Stimulated activated CD8-positive, alpha-beta memory T cell treated with anti-CD3 and anti-CD28 coated beads, Interleukin-15, amount 100 ng/mL, for 24 hours (primary cell): ENCODE results near the gene NET1.
A peak's percentile ranks its signal among the peaks of the same experiment; 100 is the strongest.
"Not testable (repeated sequence)": the region's sequence is repeated elsewhere in the genome, so short reads cannot be mapped to it uniquely, and the experiment has no call there.

ENCODE experiments used
- DNase-seq: peaks from one replicate; pipeline ENCODE4 v3.0.0-alpha.2; 2020; ENCODE audit warnings: low read depth

Gene NET1, protein sequence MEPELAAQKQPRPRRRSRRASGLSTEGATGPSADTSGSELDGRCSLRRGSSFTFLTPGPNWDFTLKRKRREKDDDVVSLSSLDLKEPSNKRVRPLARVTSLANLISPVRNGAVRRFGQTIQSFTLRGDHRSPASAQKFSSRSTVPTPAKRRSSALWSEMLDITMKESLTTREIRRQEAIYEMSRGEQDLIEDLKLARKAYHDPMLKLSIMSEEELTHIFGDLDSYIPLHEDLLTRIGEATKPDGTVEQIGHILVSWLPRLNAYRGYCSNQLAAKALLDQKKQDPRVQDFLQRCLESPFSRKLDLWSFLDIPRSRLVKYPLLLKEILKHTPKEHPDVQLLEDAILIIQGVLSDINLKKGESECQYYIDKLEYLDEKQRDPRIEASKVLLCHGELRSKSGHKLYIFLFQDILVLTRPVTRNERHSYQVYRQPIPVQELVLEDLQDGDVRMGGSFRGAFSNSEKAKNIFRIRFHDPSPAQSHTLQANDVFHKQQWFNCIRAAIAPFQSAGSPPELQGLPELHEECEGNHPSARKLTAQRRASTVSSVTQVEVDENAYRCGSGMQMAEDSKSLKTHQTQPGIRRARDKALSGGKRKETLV

DNA sequence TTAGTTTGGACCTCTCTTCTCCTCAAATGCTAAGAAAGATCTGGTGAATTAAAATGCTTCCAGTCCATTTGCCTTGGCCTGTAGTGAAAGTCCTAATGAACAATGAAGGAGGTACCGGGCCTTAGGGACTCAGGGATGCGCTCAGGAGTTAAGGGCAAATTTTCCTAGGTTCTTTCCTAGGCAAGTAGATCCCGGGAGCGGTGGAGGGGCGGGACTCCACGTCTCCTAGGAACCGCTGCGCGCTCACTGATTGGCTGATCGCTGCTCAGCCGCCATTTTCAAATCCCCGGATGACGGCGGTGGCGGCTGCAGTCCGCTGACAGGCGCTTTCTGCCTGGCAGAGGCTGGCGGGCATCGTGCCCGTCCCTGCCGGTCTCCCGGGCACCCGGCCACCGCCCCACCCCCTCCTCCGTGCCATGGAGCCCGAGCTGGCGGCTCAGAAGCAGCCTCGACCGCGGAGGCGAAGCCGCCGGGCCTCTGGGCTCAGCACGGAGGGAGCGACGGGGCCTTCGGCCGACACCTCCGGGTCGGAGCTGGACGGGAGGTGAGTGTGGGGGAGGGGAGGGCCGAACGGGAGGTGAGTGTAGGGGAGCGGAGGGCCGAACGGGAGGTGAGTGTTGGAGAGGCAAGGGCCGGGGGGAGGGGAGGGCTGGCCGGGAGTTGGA lies at the start of gene NET1:
Gene NET1, plus strand, starts transcription at position 281 of the 665 bp plus-strand sequence. Its CDS starts 136 bp downstream, at position 417.
- DNase-seq: peak; percentile 52

DNA sequence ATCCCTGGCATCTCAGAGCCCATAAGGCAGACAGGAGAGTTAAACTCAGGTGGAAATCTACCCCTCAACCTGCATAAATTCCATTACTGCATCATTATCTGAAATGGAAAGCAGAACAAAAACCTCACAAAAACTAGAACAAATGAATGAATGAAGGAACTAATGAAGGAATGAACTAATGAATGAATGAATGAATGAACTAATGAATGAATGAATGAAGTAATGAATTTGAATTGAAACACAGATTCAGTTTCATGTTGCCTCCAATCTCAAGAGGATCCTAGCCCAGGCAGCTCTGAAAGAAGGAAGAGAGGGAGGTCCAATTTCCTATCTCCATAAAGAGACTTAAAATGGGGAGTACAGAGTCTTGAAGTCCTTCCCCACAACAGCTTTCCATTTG lies 49.5 kb upstream of the NET1 start:
- DNase-seq: no peak

DNA sequence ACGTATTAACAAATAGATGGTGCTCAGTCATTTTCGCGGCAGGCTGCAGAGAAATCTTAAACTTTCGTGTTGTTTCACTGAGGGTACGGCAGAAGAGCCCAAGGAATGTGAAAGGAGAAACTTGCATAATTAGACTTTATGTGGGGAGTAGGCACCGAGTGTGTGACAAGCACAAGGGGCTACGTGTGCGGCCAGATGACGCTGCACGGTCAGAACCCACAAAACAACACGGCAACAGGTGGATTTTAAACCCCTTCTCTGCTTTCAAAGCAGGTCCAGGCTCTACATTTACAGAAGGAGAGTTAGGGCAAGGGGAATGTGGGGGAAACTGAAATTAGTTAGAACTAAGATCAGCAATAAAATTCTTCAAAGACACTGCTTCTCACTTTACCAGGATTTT lies 48.0 kb upstream of the NET1 start:
- no peak for DNase-seq

DNA sequence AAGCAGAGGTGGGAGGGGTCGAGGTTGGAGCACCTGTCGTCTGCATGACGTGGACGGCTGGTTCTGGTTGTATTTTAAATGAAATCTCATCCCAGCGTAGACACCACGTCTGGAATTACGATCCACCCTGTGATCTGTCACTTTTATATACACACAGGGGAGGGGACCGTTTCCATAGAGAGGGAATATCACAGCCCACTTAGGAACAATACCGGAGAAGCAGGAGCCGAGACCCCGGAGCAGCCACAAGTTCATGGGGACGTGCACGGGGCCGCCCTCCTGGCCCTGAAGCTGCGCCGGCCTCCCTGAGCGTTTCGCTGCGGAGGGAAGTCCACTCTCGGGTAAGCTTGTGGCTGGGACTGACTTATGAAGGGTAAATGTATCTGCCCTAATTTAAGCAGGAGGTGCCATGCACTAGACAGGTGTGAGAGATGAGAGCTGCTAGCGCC lies 47.4 kb upstream of the NET1 start, which contains the start of gene UCN3:
Gene UCN3, plus strand, starts transcription at position 77 of the 449 bp plus-strand sequence. CDS start 8,755 bp downstream, outside the sequence.
- no peak for DNase-seq

DNA sequence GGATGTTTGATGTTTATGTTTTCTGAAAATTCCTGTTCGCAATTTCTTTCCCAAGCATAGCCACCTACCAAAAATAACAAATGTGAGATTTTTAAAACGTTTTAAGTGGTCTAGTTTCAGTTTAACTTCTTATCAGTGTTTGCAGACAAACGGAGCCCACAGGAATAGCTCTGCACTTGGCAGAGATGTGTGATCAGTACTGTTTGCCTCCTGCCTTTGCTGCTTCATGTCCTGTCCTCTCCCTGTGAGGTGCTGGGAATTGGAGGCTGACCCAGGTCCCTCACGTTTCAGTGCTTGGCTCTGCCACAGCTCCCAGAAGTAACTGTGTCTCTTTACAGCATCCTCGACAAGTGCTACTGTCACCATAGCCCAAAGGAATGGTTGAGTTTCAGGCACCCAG lies 46.4 kb upstream of the NET1 start:
- DNase-seq: no peak

DNA sequence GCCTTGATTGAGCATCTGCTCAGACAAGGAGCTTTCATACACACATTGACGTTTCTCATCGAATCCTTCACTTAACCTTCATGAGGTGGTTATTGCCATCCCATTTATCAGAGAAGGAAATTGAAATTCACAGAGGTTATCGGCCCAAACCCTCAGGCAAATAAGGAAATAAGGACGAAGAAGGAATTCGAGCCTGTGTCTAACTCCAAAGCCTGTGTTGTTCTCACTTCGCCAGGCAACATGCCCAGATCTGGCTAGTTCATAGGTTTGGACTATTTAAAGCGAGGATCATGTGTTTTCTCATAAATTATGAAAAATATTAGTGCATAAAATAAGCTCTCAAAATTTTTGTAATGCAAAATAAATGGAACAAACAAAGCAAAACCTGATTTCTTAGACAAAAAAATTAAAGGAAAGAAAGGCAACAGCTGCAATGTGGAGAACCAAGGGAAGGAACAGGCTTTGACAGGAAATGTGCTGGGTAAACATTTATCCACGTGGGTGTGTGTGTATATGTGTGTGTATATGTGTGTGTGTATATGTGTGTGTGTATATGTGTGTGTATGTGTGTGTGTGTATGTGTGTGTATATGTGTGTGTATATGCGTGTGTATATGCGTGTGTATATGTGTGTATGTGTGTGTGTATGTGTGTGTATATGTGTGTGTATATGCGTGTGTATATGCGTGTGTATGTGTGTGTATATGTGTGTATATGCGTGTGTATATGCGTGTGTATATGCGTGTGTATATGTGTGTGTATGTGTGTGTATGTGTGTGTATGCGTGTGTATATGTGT lies 42.8 kb upstream of the NET1 start:
- no peak for DNase-seq

DNA sequence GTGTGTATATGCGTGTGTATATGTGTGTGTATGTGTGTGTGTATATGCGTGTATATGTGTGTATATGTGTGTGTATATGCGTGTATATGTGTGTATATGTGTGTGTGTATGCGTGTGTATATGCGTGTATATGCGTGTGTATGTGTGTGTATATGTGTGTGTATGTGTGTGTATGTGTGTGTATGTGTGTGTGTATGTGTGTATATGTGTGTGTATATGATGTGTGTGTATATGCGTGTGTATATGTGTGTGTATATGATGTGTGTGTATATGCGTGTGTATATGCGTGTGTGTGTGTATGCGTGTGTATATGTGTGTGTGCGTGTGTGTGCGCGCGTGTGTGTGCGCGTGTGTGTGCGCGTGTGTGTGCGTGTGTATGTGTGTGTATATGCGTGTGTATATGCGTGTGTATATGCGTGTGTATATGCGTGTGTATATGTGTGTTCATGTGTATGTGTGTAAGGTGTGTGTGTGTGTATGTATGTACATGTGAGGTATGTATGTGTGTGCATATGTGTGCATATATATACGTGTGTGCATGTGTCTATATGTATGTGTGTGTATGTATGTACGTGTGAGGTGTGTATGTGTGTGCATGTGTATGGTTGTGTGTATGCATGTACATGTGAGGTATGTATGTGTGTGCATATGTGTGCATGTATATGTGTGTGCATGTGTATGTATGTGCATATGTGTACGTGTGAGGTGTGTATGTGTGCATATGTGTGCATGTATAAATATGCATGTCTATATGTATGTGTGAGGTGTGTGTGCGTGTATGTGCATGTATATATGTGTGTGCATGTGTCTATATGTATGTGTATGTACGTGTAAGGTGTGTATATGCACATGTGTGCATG lies 41.6 kb upstream of the NET1 start:
- DNase-seq: no peak

DNA sequence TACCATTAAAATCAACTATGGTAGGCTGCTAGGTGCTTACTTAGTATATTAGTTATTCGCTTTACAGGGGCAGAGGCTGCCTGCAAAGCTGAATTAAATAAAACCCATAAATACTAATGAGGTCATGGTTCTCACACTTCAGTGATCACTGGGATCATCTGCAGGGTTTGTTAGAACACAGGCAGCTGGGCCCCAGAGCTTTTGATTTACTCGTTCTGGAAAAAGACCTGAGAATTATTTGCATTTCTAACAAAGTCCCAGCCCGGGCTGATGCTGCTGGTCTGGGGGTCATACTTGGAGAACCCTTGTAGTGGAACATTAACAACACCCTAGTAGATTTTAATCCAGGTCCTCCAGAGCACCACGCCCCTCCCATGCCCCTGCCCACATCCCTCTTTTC lies 39.0 kb upstream of the NET1 start:
- no peak for DNase-seq

DNA sequence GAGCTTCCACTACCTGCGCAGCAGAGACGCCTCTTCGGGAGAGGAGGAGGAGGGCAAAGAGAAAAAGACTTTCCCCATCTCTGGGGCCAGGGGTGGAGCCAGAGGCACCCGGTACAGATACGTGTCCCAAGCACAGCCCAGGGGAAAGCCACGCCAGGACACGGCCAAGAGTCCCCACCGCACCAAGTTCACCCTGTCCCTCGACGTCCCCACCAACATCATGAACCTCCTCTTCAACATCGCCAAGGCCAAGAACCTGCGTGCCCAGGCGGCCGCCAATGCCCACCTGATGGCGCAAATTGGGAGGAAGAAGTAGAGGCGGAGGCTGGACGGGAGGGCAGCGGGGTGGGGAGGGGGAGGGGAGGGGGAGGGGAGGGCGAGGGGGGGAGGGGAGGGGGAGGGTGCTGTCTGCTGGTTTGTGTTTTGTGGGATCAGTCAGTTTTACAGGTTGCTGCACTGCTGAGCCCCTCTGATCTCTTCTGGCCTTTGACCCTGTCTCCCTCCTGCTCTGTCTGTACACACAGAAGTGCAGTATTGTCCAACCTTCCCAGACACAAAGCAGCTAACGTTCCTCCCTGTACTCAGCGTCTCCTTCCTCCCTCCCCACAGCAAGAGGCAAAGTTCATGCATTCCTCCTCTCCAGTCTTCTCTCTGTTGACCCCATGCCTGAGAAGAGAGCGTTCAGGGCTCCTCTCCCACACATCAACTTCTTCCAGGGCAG lies 38.3 kb upstream of the NET1 start:
- DNase-seq: no peak

DNA sequence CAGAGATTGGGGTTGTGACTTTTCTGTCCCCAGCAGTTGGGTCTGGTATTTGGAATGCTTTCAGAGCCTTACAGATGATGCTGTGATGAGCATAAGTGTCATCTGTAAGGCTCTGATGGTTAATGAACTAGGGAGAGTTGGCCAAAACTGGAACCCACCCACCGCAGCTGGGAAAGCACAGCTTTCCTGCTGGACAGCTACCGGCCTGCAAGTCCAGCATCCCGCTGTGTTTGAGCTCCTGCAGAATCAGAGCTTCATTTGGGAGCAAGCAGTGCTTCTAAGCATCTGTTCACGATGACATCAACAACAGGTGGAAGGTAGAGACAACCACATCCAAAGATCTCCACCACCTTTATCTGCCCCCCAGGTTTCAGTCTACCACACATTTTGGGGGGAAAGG lies 35.9 kb upstream of the NET1 start:
- no peak for DNase-seq

DNA sequence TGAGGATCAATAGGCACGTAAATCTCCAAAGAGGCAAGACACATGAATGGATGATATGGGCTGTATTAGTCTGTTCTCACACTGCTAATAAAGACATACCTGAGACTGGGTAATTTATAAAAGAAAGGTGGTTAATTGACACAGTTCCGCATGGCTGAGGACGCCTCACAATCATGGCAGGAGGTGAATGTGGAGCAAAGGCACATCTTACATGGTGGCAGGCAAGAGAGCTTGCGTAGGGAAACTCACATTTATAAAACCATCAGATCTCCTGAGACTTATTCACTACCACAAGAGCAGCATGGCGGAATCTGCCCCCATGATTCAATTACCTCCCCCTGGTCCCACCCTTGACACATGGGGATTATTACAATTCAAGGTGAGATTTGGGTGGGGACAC lies 33.2 kb upstream of the NET1 start:
- not testable (repeated sequence) for DNase-seq

DNA sequence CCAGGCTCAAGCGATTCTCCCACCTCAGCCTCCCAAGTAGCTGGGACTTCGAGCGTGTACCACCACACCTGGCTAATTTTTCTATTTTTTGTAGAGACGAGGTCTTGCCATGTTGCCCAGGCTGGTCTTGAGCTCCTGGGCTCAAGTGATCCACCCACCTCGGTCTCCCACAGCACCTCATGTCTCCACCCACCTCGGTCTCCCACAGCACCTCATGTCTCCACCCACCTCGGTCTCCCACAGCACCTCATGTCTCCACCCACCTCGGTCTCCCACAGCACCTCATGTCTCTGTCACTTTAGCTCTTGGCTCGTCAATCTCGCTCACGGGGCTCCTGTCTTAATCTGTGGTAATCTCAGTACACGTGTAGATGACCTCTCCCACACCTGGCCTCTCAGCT lies 32.0 kb upstream of the NET1 start:
- not testable (repeated sequence) for DNase-seq

DNA sequence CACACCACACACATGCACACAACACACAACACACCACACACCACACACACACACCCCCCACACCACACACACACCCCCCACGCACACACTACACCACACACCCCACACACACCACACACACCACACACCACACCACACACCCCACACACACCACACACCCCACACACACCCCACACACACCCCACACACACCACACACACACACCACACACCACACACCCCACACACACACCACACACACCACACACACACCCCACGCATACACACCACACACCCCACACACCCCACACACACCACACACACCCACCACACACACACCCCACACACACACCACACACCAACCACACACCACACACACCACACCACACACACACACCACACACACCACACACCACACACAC lies 31.2 kb upstream of the NET1 start:
- no peak for DNase-seq

DNA sequence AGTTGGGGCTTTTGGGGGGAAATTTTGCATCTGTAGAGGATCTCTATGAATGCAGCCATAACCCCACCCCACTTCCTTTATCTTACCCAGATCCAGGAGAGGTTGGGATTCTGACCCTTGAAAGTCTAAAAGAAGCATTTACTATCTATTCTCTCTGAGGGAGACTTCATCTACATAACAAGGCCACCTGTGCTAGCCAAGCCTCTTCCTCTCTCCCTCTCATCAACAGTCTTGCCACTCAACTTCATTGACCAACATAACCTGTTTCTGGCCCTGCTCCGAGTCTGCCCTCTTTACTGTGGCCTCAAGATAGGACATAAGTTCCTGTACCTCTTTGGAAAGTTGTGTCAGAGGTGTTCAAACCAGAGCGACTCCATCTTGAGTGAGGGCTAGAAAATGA lies 27.1 kb upstream of the NET1 start:
- DNase-seq: no peak

DNA sequence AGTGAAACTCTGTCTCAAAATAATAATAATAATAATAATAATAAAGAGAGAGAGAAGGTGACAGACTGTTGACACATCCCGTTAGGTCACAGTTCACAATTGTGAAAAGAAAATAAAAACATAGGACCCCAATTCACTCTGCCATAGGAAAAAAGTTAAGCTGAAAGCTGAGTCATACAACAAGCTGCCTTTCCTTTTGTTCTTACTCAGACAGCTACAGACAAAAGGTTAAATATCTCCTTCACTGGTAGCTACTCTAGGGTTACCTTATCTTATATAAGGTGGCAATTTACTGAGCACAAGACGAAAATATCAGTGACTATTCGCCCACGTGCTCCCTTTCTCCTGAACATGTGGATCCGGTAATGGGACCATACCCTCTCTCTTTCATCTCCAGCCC lies 25.2 kb upstream of the NET1 start:
- DNase-seq: no peak

DNA sequence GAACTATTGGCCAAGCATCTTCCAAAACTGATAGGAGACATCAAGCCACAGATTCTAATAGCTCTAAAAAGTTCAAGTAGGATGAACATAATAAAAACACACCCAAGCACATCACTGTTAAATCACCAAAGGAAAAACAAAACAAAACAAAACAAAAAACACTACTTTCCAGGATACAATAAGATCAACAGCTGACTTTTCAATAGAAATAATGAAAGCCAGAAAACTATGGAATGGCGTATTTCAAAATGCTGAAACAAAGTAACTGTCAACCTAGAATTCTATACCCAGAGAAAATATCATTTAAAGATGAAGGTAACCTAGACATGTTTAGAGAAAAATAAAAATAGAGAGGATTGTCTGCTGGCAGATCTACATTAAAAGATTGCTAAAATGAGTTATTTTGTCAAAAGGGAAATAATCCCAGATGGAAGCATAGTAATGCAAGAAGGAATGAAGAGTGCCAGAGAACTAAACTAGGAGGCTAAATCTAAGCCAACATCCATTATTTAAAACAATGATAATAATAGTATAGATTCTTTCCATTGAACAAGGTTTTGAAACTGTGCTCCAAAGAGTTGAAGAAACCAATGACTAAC lies 21.7 kb upstream of the NET1 start:
- DNase-seq: no peak

DNA sequence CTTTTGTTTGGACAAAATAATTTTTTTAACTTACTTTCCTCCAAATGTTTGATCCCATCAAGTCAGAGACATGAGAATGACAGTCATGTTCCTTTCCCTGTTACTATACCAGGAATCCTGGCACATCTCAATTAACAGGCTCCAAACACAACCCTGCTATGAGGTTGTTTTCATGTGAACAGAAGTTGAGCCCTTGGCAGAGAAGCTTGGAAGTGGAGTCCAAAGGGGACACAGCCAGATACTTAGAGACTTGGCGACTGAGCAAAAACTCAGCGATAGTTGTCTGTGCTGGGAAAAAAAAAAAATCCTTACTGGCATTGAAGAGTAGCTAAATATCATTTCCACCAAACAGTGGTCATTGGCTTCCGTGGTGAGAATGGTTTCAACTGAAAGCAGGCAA lies 20.6 kb upstream of the NET1 start:
- DNase-seq: no peak

DNA sequence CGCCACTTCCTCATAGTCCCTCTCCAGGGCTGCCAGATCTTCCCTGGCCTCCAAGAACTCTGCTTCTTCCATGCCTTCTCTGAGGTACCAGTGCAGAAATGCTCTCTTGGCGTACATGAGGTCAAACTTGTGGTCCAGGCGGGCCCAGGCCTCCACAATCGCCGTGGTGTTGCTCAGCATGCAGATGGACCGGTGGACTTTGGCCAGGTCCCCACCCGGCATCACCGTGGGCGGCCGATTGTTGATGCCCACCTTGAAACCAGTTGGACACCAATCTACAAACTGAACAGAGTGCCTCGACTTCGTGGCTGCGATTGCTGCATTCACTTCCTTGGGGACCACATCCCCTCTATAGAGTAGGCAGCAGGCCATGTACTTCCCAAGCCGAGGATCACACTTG lies 18.8 kb upstream of the NET1 start:
- DNase-seq: no peak

DNA sequence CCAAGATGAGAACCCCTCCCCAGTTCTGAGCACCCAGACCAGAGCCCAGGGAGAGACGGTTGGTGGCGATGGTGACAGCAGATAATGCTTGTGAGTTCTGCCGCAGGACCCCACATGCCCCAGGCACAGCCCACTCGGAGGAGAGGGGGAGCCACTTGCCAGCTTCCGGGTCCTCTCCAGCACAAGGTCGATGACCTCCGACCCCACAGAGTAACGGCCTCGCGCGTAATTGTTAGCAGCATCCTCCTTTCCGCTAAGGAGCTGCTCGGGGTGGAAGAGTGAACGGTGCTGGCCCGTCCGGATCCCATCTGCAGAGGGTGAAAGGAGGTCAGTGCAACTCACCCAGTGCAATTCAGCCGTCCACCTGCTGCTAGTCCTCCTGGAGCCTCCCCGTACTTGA lies 17.2 kb upstream of the NET1 start:
- no peak for DNase-seq
